ENCODE data around the gene VCL.

VCL gene

GRCh38 chr10:74092372-74092771 is 94.5 kb downstream of the VCL start:
- Histone ChIP-seq H3K9me2 (replicated peaks; ENCODE audit: insufficient read depth, low read length) (no peaks in the 10 kb centered on the region), H3K4me3 (ENCODE audit: insufficient read depth, low read length, poor library complexity, severe bottlenecking) (no peak overlapping the region), H3K36me3 (ENCODE audit: low read length) (no peaks in the 10 kb centered on the region), H2AFZ (ENCODE audit: low read depth, low read length, severe bottlenecking) (no peak overlapping the region), H3K79me2 (ENCODE audit: insufficient read depth, low read length) (no peaks in the 10 kb centered on the region), H3F3A (ENCODE audit: insufficient read depth) (no peaks in the 10 kb centered on the region), H4K20me1 (ENCODE audit: low read depth, low read length) (no peaks in the 10 kb centered on the region), H3K4me2 (ENCODE audit: low read depth, low read length, poor library complexity, severe bottlenecking) (no peak overlapping the region), H3K27me3 (ENCODE audit: low read length) (no peaks in the 10 kb centered on the region), H3K9me3 (ENCODE audit: insufficient read depth, low read length) (no peaks in the 10 kb centered on the region), H3K9ac (ENCODE audit: low read length) (no peak overlapping the region), H3K27ac (ENCODE audit: low read depth, low read length) (no peak overlapping the region)
- TF ChIP-seq EZH2phosphoT487 (conservative IDR thresholded peaks at IDR 0.05; ENCODE audit: low read length), result no peak
- TF ChIP-seq CTCF (IDR thresholded peaks at IDR 0.05; ENCODE audit: insufficient read depth, low read length, poor library complexity, severe bottlenecking), result no peak

- Histone ChIP-seq H3K36me3 (ENCODE audit: low read length) (no peaks in the 10 kb centered on the region), H3K79me2 (ENCODE audit: insufficient read depth, low read length) (no peaks in the 10 kb centered on the region), H3F3A (ENCODE audit: insufficient read depth) (no peaks in the 10 kb centered on the region)
Measured at GRCh38 chr10:74093530-74094164, 95.7 kb downstream of the VCL start.

GRCh38 chr10:74094231-74094630 is 96.3 kb downstream of the VCL start:
- TF ChIP-seq EZH2phosphoT487 (conservative IDR thresholded peaks at IDR 0.05; ENCODE audit: low read length), result no peak
- TF ChIP-seq CTCF (IDR thresholded peaks at IDR 0.05; ENCODE audit: insufficient read depth, low read length, poor library complexity, severe bottlenecking), result no peak
- H3K27ac ChIP-seq (ENCODE audit: low read depth, low read length), result no peak overlapping the region
- H3K4me3 ChIP-seq (ENCODE audit: insufficient read depth, low read length, poor library complexity, severe bottlenecking), result no peak overlapping the region
- H3K4me2 ChIP-seq (ENCODE audit: low read depth, low read length, poor library complexity, severe bottlenecking), result no peak overlapping the region
- no peaks in the 10 kb centered on the region for H4K20me1 ChIP-seq (ENCODE audit: low read depth, low read length)
- H3F3A ChIP-seq (ENCODE audit: insufficient read depth), result no peaks in the 10 kb centered on the region
- H3K9me3 ChIP-seq (ENCODE audit: insufficient read depth, low read length), result no peaks in the 10 kb centered on the region
- H3K9ac ChIP-seq (ENCODE audit: low read length), result no peak overlapping the region
- H3K36me3 ChIP-seq (ENCODE audit: low read length), result no peaks in the 10 kb centered on the region
- H3K9me2 ChIP-seq (replicated peaks; ENCODE audit: insufficient read depth, low read length), result no peaks in the 10 kb centered on the region
- H3K27me3 ChIP-seq (ENCODE audit: low read length), result no peaks in the 10 kb centered on the region
- H2AFZ ChIP-seq (ENCODE audit: low read depth, low read length, severe bottlenecking), result no peak overlapping the region
- no peaks in the 10 kb centered on the region for H3K79me2 ChIP-seq (ENCODE audit: insufficient read depth, low read length)

More at GRCh38 chr10:74093530-74094164, 95.7 kb downstream of the VCL start:
- no peak overlapping the region for H3K27ac ChIP-seq (ENCODE audit: low read depth, low read length)
- no peaks in the 10 kb centered on the region for H4K20me1 ChIP-seq (ENCODE audit: low read depth, low read length)
- H3K27me3 ChIP-seq (ENCODE audit: low read length), result no peaks in the 10 kb centered on the region
- no peak overlapping the region for H3K9ac ChIP-seq (ENCODE audit: low read length)
- no peak overlapping the region for H3K4me2 ChIP-seq (ENCODE audit: low read depth, low read length, poor library complexity, severe bottlenecking)
- no peaks in the 10 kb centered on the region for H3K9me3 ChIP-seq (ENCODE audit: insufficient read depth, low read length)
- no peak overlapping the region for H3K4me3 ChIP-seq (ENCODE audit: insufficient read depth, low read length, poor library complexity, severe bottlenecking)
- no peak overlapping the region for H2AFZ ChIP-seq (ENCODE audit: low read depth, low read length, severe bottlenecking)
- TF ChIP-seq CTCF (IDR thresholded peaks at IDR 0.05; ENCODE audit: insufficient read depth, low read length, poor library complexity, severe bottlenecking) (no peak), EZH2phosphoT487 (conservative IDR thresholded peaks at IDR 0.05; ENCODE audit: low read length) (no peak)
- no peaks in the 10 kb centered on the region for H3K9me2 ChIP-seq (replicated peaks; ENCODE audit: insufficient read depth, low read length)
